Neural cell (in vitro differentiated cells): Measurements from ENCODE around the gene YJEFN3.

Source experiments
- CTCF ChIP-seq: fragments of 450-650 bp; IDR thresholded peaks from 2 replicates; pipeline ENCODE4 v1.5.1; 2014; ENCODE audit warnings: antibody characterized with exemption, mild to moderate bottlenecking, moderate library complexity; ENCODE audit not compliant: poor library complexity, severe bottlenecking
- EP300 ChIP-seq: fragments of 450-650 bp; conservative IDR thresholded peaks from 2 replicates; pipeline ENCODE4 v1.6.1; 2014; ENCODE audit warnings: antibody characterized with exemption, mild to moderate bottlenecking, moderate library complexity; ENCODE audit not compliant: poor library complexity, severe bottlenecking
- EZH2 ChIP-seq: fragments of 200-600, 300-800 bp; shearing (Covaris generic), sonication (generic); IDR thresholded peaks from 2 replicates; pipeline ENCODE4 v1.6.1; 2014; ENCODE audit warnings: antibody characterized with exemption, low read length, borderline replicate concordance, mild to moderate bottlenecking; ENCODE audit not compliant: insufficient read depth, poor library complexity, severe bottlenecking
- POLR2AphosphoS5 ChIP-seq: IDR thresholded peaks from 2 replicates; pipeline ENCODE4 v1.6.1; 2012

- TF ChIP-seq CTCF = no peak
- no peak for TF ChIP-seq EZH2
- no peak for TF ChIP-seq EP300
- no peak for TF ChIP-seq POLR2AphosphoS5
Observed at GRCh38 chr19:19508217-19508616, 20.5 kb upstream of the YJEFN3 start.
